SK-N-SH (cell line): ENCODE data around the gene NPEPL1.

Source experiments
- EP300 ChIP-seq, 2 experiments: IDR thresholded peaks; 2 replicates each; pipeline versions ENCODE4 v1.4.0 to v1.6.1; 2012; ENCODE audit warnings: borderline replicate concordance in 1 of 2, low read depth in 1 of 2, low read length in 1 of 2
- EZH2phosphoT487 ChIP-seq: fragments of 200-600 bp; sonication (generic); IDR thresholded peaks from 2 replicates; pipeline ENCODE4 v1.6.1; 2017; ENCODE audit warnings: low read depth, mixed run types, mild to moderate bottlenecking, antibody characterized with exemption, moderate library complexity, borderline replicate concordance
- FOSL2 ChIP-seq: IDR thresholded peaks from 2 replicates; pipeline ENCODE4 v1.4.0; 2012; ENCODE audit warnings: low read depth, mild to moderate bottlenecking, moderate library complexity, borderline replicate concordance
- JUND ChIP-seq: IDR thresholded peaks from 2 replicates; pipeline ENCODE4 v1.4.0; 2012
- MXI1 ChIP-seq: IDR thresholded peaks from 2 replicates; pipeline ENCODE4 v1.6.1; 2012; ENCODE audit warnings: mild to moderate bottlenecking, low read depth, low read length, improper control_type of control experiment
- NFIC ChIP-seq: IDR thresholded peaks from 2 replicates; pipeline ENCODE4 v1.4.0; 2012; ENCODE audit warnings: borderline replicate concordance
- NRF1 ChIP-seq: IDR thresholded peaks from 2 replicates; pipeline ENCODE4 v1.6.1; 2012; ENCODE audit warnings: low read depth, mild to moderate bottlenecking, low read length
- POLR2AphosphoS5 ChIP-seq: IDR thresholded peaks from 2 replicates; pipeline ENCODE4 v1.6.1; 2012; ENCODE audit warnings: low read depth, low read length
- RFX5 ChIP-seq: IDR thresholded peaks from 2 replicates; pipeline ENCODE4 v1.6.1; 2012; ENCODE audit warnings: mild to moderate bottlenecking, improper control_type of control experiment, low read length
- SIN3A ChIP-seq: IDR thresholded peaks from 2 replicates; pipeline ENCODE4 v1.6.1; 2012; ENCODE audit warnings: low read depth, mild to moderate bottlenecking, low read length, moderate library complexity, borderline replicate concordance
- SMC3 ChIP-seq: IDR thresholded peaks from 2 replicates; pipeline ENCODE4 v1.6.1; 2012; ENCODE audit warnings: low read depth, low read length, improper control_type of control experiment
- YY1 ChIP-seq: IDR thresholded peaks from 2 replicates; pipeline ENCODE4 v1.4.0; 2012; ENCODE audit warnings: low read depth, mild to moderate bottlenecking
- TF ChIP-seq, protein P1 (sequence below): fragments of 200-600 bp; sonication (generic); IDR thresholded peaks from 2 replicates; pipeline ENCODE4 v1.6.1; 2017; ENCODE audit warnings: antibody characterized with exemption, mild to moderate bottlenecking, moderate library complexity

DNA sequence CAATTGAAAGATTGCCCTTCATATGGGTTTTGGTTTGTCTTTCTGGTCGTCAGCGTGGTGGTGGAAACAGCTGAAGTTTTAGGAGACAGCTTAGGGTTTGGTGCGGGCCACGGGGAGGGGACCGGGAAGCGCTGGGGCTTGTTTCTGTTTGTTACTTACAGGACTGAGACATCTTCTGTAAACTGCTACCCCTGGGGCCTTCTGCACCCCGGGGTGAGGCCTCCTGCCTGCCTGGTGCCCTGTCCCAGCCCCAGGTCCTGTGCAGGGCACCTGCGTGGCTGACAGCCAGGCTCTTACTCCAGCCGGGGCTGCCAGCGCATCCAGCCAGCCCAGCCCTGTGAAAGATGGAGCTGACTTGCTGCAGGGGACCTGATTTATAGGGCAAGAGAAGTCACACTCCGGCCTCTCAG is 22.8 kb downstream of the NPEPL1 start:
- no peak for TF ChIP-seq EP300 (IDR thresholded peaks at IDR 0.05; ENCODE audit: borderline replicate concordance in 1 of 2, low read depth in 1 of 2, low read length in 1 of 2)
- TF ChIP-seq SIN3A, result no peak
- TF ChIP-seq YY1, result no peak
- TF ChIP-seq POLR2AphosphoS5, result no peak
- TF ChIP-seq RFX5, result no peak
- no peak for TF ChIP-seq FOSL2
- TF ChIP-seq MXI1, result no peak
- TF ChIP-seq, protein P1, sequence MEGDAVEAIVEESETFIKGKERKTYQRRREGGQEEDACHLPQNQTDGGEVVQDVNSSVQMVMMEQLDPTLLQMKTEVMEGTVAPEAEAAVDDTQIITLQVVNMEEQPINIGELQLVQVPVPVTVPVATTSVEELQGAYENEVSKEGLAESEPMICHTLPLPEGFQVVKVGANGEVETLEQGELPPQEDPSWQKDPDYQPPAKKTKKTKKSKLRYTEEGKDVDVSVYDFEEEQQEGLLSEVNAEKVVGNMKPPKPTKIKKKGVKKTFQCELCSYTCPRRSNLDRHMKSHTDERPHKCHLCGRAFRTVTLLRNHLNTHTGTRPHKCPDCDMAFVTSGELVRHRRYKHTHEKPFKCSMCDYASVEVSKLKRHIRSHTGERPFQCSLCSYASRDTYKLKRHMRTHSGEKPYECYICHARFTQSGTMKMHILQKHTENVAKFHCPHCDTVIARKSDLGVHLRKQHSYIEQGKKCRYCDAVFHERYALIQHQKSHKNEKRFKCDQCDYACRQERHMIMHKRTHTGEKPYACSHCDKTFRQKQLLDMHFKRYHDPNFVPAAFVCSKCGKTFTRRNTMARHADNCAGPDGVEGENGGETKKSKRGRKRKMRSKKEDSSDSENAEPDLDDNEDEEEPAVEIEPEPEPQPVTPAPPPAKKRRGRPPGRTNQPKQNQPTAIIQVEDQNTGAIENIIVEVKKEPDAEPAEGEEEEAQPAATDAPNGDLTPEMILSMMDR, result no peak
- no peak for TF ChIP-seq JUND
- no peak for TF ChIP-seq NFIC
- no peak for TF ChIP-seq EZH2phosphoT487
- TF ChIP-seq SMC3, result no peak
- TF ChIP-seq NRF1, result no peak
